ENCODE data around the gene RB1.

The RB1 gene

DNA sequence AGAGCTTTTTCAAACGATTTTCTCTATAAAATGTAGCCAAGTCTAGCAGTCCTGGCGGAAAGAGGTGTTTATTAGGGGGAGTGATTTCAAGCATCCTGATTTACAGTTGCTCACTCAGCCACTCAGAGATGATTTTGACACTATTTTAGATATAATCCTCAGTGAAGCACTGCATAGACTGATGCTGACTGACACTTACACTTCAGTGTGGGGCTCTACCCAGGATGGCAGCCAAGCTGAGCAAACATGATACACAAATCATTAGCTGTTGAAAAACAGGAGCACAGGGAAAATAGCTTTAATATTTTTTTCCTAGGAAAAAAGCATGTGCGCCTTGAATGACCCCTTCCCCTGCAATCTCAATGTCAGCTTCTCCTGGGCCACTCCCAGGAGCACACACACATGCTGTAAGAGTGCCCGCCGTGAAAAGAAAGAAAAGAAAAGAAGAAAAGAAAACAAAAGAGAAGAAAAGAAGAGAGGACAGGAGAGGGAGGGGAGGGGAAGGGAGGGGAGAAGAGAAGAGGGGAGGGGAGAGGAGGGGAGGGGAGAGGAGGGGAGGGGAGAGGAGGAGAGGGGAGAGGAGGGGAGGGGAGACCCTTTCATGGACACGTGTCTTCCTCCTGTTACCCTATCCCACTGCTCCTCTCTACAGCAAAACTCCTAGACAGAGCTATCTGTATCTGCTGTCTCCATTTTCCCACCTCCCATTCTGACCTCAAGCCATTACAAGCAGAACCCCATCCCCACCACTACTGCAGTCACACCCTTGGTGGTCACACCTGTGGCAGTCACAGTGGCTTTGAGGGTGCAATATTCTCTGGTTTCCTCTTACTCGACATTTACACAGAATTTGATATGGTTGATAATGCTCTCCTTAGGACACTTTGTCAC is 193.0 kb downstream of the RB1 start:
- no peak for DNase-seq (ENCODE audit: low spot score)

DNA sequence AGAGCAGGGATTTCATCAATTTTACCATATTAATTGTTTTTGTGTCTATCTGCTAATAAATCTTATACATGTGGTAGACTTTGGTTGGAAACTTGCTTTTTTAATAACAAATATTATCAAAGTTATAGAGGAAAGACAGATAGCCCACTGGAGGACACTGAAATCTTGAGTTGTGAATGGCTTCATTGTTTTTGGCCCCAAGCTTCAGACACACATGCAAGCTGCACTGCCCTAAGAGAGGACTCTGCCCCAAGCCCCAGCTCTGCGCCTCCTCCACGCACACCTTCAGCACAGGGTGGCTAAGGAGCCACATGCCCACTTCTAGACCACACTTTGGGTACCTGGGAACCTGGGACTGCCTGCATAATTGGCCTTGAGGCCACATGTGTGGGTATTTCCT is 194.1 kb downstream of the RB1 start:
- DNase-seq (ENCODE audit: low spot score): no peak

DNA sequence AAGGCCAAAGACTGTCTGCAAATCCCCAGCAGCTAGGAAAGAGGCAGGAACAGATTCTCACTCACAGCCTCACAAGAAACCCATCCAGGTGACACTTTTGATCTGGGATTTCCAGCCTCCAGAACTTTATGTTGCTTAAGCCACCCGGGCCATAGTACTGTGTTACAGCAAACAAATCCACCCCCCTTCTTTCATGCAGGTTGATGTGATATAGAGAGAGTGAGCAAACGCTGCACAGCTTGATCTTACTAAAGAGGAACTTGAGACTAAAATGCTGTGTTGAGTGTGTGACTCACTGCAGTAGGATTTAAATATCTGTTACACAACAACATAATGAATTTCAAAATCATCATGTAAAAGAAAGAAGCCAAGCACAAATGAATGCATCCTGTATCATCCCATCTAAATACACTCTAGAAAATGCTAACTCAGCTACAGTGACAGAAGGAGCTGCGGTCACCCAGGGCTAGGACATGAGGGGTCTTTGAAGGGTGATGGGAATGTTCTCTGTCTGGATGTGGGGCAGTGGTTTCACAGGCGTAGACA is 197.2 kb downstream of the RB1 start:
- DNase-seq (ENCODE audit: low spot score): peak; percentile 80

DNA sequence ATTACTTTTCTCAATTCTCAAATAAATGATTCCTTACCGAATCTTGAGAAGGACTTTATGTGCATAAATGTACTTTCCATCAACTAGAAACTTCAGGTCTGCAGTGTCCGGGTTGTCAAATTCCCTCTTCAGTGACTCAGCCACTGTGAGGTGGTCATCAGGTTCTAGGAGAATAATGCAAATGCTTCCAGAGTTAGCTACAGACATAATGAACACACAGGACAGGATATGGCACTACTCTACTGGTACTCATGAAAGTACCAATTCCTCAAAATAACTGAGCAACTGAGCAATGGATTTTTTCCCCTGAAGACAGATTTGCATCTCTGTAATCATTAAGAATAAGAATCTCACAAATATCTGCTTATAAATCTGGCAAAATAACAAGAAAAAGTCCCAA is 198.2 kb downstream of the RB1 start:
- no peak for DNase-seq (ENCODE audit: low spot score)

DNA sequence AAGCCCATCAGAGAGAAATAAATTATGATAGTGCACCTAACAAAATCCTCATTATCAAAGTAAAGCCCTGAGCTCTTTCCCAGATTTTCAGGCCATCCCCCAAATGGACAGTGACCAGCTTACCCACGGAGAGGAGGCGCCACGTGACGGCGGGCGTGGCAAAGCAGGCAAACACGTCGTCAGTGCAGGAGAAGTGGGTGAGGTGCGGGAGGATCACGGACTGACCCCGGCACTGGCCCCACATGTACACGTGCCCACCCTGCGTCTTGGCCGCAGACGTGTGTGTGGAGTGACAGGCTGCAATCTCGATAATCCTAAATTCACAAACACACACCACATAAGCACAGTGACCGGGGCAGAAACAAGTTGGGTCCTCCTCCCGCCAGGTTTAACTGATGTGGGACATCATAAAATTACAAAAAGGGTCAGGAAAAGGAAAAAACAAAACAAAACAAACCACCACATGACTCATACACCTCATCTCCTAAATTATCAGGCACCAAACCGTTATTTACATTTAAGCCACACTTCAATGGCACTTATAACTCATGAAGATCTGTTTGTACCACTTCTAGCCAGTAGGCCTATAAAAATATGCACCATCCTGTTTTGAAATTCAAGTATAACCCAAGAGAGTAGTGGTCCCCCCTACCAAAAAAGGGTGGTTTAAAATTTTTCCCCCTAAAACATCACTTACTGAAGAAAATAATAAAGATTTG is 199.2 kb downstream of the RB1 start:
- DNase-seq (ENCODE audit: low spot score): no peak

DNA sequence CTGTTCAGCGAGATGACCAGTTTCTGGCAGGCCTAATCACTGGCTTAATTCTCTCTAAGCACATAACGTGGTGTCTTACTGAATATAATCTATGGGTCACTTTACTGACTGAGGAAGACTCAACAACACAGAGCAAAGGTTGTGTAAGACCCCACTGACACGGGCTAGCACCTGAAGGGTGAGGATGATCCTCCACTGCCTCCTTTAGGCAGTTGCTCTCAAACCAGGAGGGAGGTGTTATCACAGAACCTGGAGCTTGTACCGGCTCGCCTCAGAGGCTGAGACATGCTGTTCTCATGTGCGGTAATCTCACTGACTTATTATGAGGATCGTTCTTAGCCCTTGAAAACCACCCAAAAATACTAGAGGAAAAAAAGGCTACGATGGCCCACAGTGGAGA is 201.1 kb downstream of the RB1 start:
- DNase-seq (ENCODE audit: low spot score): no peak

DNA sequence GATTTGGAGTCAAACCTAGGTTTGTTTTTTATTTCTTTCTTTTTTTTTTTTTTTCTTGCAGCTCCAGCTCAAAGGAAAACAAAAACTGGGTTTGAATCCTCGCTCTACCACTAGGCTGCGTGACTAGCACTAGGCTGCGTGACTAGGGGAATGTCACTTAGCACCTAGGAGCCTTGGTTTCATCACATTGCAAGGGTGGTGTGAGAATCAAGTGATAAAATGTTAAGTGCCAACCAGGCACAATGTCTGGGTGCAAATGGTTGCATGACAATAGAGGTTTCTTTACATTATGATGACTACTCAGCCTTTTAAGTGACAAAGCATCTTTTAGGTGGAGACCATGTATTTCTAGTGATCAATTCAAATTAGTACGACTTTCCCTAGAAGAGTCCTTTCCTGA is 201.5 kb downstream of the RB1 start:
- no peak for DNase-seq (ENCODE audit: low spot score)

DNA sequence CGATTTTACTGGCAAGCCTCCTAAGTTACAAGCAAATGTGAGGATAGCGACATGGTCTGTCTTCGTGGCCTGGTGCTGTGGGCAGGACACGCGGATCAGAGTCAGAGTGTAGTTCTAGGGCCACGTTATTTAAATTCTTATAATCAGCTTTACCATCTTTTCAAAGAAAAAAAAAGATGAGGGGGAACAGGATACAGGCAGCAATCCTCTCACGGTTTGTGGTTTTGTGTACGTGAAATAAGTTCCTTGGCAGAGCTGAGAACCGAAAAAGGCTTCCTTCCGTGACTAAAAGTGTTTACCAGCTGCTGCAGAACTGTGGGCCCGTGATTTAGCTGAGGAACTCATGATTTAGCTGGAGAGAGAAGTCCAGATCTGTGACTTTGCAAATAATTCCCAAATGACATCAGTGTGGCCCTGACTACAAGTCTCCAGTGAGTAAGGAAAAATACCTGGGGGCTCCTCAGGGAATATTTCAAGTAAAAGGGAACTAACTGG is 202.1 kb downstream of the RB1 start:
- peak; percentile 62 for DNase-seq (ENCODE audit: low spot score)

DNA sequence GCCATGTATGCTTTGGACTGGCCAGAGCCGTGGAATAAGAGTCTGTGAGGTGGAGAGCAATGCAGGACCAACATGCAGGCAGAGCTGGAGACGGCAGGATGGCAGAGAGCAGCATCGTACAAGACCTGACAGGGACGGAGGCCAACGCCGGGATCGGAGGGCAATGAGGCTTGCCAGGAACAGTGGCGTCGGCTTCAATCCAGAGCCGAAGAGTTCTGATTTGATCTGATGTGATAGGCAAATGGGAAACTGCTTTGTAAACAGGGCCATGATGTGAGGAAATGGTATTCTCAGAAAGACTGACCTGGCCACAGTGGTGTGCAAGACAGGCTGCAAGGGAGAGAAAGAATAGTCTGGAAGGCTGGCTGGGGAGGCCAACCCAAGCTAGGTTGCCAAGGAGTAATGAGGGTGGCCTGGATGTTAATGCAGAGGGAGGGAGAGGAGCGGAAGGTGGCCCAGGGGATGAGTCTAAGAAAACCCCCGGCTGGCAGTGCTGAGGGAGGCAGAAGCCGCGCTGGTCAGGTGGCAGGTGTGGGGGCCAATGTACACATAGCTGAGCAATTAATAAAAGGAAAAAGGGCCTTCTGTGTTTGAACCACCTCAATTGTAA is 202.6 kb downstream of the RB1 start:
- peak; percentile 2 for DNase-seq (ENCODE audit: low spot score)

DNA sequence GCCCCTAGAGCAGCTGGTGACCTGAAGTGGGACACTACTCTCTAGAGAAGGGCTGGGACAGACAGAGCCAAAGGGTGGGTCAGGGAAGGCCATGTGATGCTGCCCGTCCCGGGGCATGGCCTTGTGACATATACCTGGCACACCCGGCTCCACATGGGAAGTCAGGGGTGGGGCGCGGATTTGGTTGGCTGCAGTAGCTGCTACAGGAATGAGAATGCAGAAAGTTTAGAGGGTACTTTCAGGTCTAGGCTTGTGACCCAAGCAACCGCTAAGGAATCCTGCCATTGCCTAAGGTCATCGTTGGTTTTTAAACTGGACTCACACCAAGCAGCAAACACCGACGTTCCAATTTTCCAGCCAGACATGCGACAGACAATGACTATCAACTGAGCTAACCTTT is 203.5 kb downstream of the RB1 start:
- DNase-seq (ENCODE audit: low spot score): no peak

DNA sequence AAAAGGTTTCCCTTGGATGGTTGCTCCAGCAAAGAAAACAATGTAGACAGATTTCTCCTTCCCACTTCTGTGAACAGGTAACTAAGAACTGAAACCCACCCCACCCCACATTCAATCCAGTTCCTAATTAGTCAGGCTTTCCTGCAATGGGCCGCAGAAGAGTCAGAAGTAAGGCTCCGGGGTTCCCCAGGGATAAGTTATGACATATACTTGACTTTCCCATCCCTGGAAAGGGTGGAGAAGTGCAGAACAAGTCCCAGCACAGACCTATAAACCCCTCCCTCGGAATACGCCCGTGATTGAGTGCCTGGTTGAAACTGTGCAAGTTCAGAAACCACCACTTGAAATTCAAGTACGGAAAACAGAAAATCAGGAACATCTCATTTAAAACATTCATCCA is 204.5 kb downstream of the RB1 start:
- DNase-seq (ENCODE audit: low spot score): no peak

DNA sequence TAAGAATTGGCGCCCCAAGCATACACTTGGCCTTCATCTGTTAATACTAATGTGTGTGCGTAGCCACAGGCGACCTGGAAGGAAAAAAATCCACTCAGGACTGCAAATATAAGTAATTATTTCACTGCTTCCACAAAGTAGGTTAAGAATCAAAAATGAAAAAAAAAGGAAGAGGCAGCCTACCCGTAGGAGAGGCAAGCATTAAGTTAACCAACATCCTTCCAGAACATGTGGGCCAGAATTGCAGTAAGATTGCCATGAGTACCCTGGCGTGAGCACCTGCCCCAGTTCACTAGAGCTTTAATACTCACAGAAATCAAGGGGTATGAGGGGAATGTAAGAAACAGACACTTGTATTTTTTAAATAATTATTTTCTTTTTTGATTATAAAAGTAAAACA is 207.1 kb downstream of the RB1 start:
- no peak for DNase-seq (ENCODE audit: low spot score)

DNA sequence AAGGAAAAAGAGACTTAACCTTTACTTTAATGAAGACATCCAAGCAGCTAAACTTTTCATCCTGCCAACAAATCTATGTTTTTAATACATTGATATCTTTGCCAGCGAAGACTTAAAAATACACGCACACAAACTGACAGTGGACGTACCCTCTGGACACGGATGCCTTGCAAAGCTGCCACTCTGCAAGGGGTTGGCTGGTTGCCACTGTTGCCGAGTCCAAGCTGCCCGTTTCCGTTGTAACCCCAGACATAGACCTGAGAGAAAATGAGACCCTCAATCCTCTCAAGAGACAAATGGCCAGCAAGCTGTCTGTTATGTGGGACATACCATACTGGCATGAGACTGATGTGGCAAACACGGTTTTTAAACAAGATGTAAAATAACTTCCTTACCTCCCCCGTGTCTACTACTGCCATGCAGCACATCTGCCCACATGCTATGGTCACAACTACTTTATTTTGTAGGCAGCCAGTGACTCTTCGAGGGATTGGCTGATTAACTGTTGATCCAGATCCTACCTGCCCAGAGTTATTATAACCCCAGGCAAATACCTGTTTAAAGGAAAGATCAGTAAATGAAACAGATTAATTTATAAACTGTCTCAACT is 208.2 kb downstream of the RB1 start:
- DNase-seq (ENCODE audit: low spot score): no peak

DNA sequence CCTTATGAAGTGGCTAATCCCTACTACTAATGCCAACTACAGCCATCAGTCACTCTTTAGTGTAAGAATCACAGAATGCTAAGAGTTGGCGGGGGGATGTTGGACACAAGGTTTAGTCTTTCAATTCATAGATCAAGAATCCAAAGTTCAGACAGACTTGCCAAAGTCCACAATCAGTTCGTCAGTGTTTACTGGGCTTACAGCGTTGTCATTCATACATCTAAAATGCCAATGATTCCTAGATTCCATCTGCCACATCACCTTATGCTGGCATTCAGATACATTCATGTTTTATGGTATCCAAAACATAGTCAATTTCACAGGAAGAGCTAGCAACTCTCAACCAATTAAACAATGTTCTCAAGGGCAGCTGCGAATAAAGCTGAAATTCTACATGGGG is 211.2 kb downstream of the RB1 start:
- no peak for DNase-seq (ENCODE audit: low spot score)

DNA sequence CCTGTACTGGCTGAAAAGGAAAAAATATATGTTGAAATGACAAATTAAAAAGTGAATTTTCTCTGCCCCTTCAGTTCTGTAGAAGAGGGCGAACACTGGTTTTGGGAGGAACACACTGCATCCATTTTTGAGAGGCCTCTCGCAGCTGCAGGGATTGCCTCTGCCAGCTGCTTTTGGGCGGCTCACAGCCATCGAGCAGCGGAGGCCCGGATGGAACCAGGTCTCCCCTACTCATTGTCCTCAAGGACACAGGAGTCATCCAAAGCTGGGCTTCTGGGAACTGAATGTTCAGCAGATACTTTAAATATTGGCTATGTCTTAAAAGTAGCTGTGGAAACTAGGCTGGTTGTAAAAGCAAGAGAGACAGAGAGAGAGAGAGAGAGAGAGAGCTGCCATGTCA is 212.2 kb downstream of the RB1 start:
- no peak for DNase-seq (ENCODE audit: low spot score)

DNA sequence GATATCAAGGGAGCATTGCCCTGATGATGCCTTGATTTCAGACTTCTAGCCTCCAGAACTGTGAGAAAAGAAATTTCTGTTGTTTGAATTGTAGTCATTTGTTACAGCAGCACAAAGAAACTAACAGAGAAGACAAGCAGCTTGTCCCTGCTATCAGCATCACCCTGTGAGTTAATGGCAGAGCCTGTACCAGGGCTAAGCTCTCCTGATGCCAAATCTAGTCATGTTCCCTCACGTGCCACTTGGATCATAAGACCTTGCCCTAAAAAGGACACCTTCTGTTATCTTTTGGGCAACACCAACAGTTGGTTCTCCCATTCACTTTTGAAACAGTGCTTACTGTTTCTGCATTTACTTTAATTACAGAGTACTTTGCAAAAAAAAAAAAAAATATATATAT is 214.5 kb downstream of the RB1 start:
- no peak for DNase-seq (ENCODE audit: low spot score)

DNA sequence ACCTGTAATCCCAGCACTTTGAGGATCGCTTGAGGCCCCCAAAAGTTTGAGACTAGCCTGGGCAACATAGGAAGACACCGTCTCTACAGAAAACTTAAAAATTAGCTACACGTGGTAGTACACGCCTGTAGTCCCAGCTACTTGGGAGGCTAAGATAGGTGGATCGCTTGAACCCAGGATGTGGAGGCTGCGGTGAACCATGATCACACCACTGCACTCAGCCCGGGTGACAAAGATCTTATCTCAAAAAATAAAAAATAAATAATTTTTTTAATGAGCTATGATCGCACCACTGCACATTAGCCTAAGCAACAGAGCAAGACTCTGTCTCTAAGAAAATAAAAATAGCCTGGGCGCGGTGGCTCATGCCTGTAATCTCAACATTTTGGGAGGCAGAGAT is 222.7 kb downstream of the RB1 start:
- no peak for DNase-seq (ENCODE audit: low spot score)

DNA sequence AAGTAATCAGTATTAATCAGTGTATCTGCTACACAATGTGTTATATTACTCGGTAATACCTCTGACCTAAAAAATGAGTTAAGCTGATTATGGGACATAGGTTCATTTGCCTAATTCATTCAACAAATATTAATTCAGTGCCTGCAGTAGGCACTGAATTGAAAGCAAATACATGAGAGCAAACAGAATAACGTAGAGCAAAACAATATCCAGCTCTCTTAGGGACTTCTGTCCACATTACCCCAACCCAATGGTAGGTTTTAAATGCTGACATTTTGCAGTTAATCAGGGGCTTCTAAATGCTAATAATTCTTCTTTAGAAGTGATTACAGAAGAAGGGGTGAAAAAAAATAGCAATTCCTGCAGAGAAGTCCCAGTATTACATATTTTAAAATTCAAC is 224.4 kb downstream of the RB1 start:
- DNase-seq (ENCODE audit: low spot score): no peak

DNA sequence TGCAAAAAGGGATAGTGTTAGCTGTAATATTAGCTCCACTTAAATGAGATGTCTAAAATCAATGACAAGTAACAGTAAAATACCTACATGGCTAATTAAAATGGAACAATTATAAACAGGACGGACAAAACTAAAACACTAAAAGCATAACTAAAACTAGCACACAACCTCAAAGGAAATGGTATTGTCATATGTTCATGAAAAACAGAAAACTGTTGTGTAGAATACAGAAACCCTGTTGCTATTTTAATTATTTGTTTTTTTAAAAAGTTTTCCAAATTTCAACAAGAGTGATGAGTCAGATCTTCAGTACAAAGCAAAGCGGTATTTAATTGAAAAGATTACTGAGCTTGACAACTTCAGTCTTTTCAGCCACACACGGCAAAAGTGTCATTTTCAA is 225.2 kb downstream of the RB1 start:
- no peak for DNase-seq (ENCODE audit: low spot score)

DNA sequence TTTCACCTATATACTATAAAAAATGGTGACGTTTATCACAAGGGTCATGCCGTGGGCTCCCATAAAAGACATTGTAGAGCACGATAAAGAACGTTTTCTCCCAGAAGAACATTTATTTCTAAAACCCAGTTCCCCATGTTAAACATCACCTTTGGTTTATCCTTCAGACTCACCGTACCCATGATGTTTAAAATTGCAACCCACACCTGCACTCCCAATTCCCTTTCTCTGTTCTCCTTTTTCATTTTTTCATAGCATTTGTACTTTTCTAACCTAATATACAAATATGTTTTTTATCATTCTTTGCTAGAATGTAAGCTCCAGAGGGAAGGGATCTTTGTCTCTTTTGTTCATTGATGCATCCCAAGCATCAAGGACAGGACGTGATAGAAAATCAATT is 227.3 kb downstream of the RB1 start:
- no peak for DNase-seq (ENCODE audit: low spot score)

Measured in AG08395 (cell line).